T-cell (primary cell): ENCODE measurements around the gene DCTN2. TPM values are rescaled to one million over a fixed set of nuclear protein-coding genes. Genes with fewer than 3 reads are reported as not detected.

ENCODE experiments used
- ATAC-seq, 4 experiments: fragments of 200-7000 bp in 3 of 4; fragments of 150-1000 bp in 1 of 4; cut with Tn5 transposase; replicated peaks in 1 of 4; 1 replicate in 3 of 4; 2 replicates in 1 of 4; pipeline ENCODE4 v1.10.0; 2021; ENCODE audit warnings: moderate library complexity in 3 of 4, mild to moderate bottlenecking in 2 of 4, moderate number of reproducible peaks in 1 of 4
- CTCF ChIA-PET, 2 donors: fragments of 300-600 bp; sonication (Branson Sonifier 250); formaldehyde crosslinking; loops; one replicate each; lab custom pipeline; 2022; ENCODE audit warnings: antibody characterized with exemption in 2 of 2; lab: Charles Lee
- POLR2A ChIA-PET, 2 donors: fragments of 300-600 bp; sonication (Branson Sonifier 250); formaldehyde crosslinking; loops; one replicate each; lab custom pipeline; 2022; ENCODE audit warnings: antibody characterized with exemption in 2 of 2; lab: Charles Lee
- DNase-seq, 35 experiments: peaks; one replicate each; pipeline versions ENCODE4 v3.0.0 to v3.0.0-alpha.2; 2013 to 2023
- H3K27ac ChIP-seq: one replicate; pipeline ENCODE4 v1.5.1; 2013; ENCODE audit warnings: low read length
- H3K27me3 ChIP-seq, 2 experiments: replicated peaks in 1 of 2; 1 replicate in 1 of 2; 2 replicates in 1 of 2; pipeline versions ENCODE4 v1.6.1 to v1.7.0; 2013; ENCODE audit warnings: low read length in 1 of 2, mixed read lengths in 1 of 2; ENCODE audit not compliant: control insufficient read depth in 2 of 2, insufficient read depth in 2 of 2; ENCODE audit errors: extremely low read depth in 1 of 2
- H3K36me3 ChIP-seq, 2 donors: 1 replicate in 1 of 2; 2 replicates in 1 of 2; pipeline versions ENCODE4 v1.6.1 to v1.7.0; 2013; ENCODE audit warnings: low read length in 1 of 2; ENCODE audit not compliant: control insufficient read depth in 2 of 2, insufficient read depth in 1 of 2; ENCODE audit errors: extremely low read depth in 1 of 2
- H3K4me1 ChIP-seq, 2 experiments: 1 replicate in 1 of 2; 2 replicates in 1 of 2; pipeline versions ENCODE4 v1.6.1 to v1.7.0; 2013; ENCODE audit warnings: low read length in 2 of 2, mixed read lengths in 1 of 2; ENCODE audit not compliant: insufficient read depth in 2 of 2, control insufficient read depth in 1 of 2; ENCODE audit errors: extremely low read depth in 1 of 2
- H3K4me3 ChIP-seq, 2 donors: 1 replicate in 1 of 2; 2 replicates in 1 of 2; pipeline versions ENCODE4 v1.5.1 to v1.7.0; 2013; ENCODE audit warnings: mild to moderate bottlenecking in 2 of 2, low read length in 1 of 2, moderate library complexity in 1 of 2; ENCODE audit not compliant: control insufficient read depth in 1 of 2; ENCODE audit errors: extremely low read depth in 1 of 2
- H3K9me3 ChIP-seq: 2 replicates; pipeline ENCODE4 v1.7.0; 2013
- H3K27ac Mint-ChIP-seq, 2 donors: one replicate each; pipeline ENCODE4 v1.8.0; 2020 to 2021; ENCODE audit warnings: mild to moderate bottlenecking in 2 of 2, mixed read lengths in 2 of 2
- H3K27me3 Mint-ChIP-seq, 2 donors: one replicate each; pipeline ENCODE4 v1.8.0; 2021 to 2022; ENCODE audit warnings: mixed read lengths in 2 of 2
- H3K36me3 Mint-ChIP-seq: one replicate; pipeline ENCODE4 v1.8.0; 2021; ENCODE audit warnings: mixed read lengths
- H3K4me1 Mint-ChIP-seq, 3 donors: one replicate each; pipeline ENCODE4 v1.8.0; 2020 to 2022; ENCODE audit warnings: mixed read lengths in 3 of 3, mild to moderate bottlenecking in 1 of 3
- H3K4me3 Mint-ChIP-seq, 3 donors: one replicate each; pipeline ENCODE4 v1.8.0; 2020 to 2022; ENCODE audit warnings: mild to moderate bottlenecking in 3 of 3, mixed read lengths in 3 of 3, moderate library complexity in 3 of 3
- H3K9me3 Mint-ChIP-seq, 3 donors: one replicate each; pipeline ENCODE4 v1.8.0; 2020 to 2022; ENCODE audit warnings: mixed read lengths in 3 of 3
- whole genome bisulfite sequencing: methylation state at CpG from one replicate; pipeline ENCODE4 v1.1.5; 2013; ENCODE audit warnings: missing lambda C conversion rate; ENCODE audit not compliant: insufficient coverage; 5-methylcytosine and 5-hydroxymethylcytosine counted together
- total RNA-seq, 35 experiments: library from RNA in 6 of 35; stranded (reverse) in 6 of 35; fragments of 120-200 nt in 1 of 35; gene quantifications; one replicate each; pipeline versions ENCODE4 v1.2.1 to v1.2.4 and lab custom pipeline; 2013 to 2026

Gene DCTN2
- total RNA-seq, 5 donors from 2014 or later (not counting 1 experiment from before 2014, with no cell fraction given) = 60.1 to 81.9 (median 71.5) TPM

GRCh38 chr12:57530396-57531142 lies 16.4 kb downstream of the DCTN2 start:
- Histone ChIP-seq H3K4me1 (peaks cover 0 to 8% of the 10 kb centered on the region in 2 experiments), H3K9me3 (no peaks in the 10 kb centered on the region), H3K36me3 (peaks cover 12 to 90% of the 10 kb centered on the region in 2 donors), H3K27ac (no peak overlapping the region), H3K27me3 (no peaks in the 10 kb centered on the region), H3K4me3 (no peak overlapping the region)
- no CpG with 5 or more reads among the region's 5 CpGs for WGBS
- Mint-ChIP-seq H3K36me3 (peaks cover 52% of the 10 kb centered on the region), H3K9me3 (no peaks in the 10 kb centered on the region), H3K27ac (peak overlapping the region in 1 of 2 donors; percentile 4), H3K27me3 (no peaks in the 10 kb centered on the region), H3K4me1 (peaks cover 2 to 9% (median 3%) of the 10 kb centered on the region in 3 donors), H3K4me3 (no peak overlapping the region)
- POLR2A ChIA-PET = interaction anchor here in 1 of 2 donors (0.6 kb wide), 2 partner anchors 40 to 51 kb away, joined by 6 read pairs; partner anchors contain the start of gene ARHGAP9
- ATAC-seq = no peak
- CTCF ChIA-PET = no interaction called here
- DNase-seq = no peak

GRCh38 chr12:57529831-57530230 lies 17.2 kb downstream of the DCTN2 start:
- DNase-seq = no peak
- no peaks in the 10 kb centered on the region for H3K27me3 Mint-ChIP-seq
- WGBS = 90% methylated on average over 5 of the region's 6 CpGs
- H3K4me1 Mint-ChIP-seq = peaks cover 5 to 12% (median 6%) of the 10 kb centered on the region in 3 donors
- H3K36me3 ChIP-seq = peaks cover 12 to 89% of the 10 kb centered on the region in 2 donors
- no peak overlapping the region for H3K4me3 Mint-ChIP-seq
- peak overlapping the region; percentile 10 to 23 for H3K27ac Mint-ChIP-seq
- no peaks in the 10 kb centered on the region for H3K9me3 Mint-ChIP-seq
- ChIA-PET CTCF (no interaction called here), POLR2A (no interaction called here)
- peaks cover 0 to 13% of the 10 kb centered on the region in 2 experiments for H3K4me1 ChIP-seq
- no peak for ATAC-seq
- no peaks in the 10 kb centered on the region for H3K27me3 ChIP-seq
- H3K9me3 ChIP-seq = no peaks in the 10 kb centered on the region
- peaks cover 46% of the 10 kb centered on the region for H3K36me3 Mint-ChIP-seq
- H3K27ac ChIP-seq = no peak overlapping the region
- no peak overlapping the region for H3K4me3 ChIP-seq

- Histone ChIP-seq H3K4me3 (no peak overlapping the region), H3K4me1 (peaks cover 2 to 21% of the 10 kb centered on the region in 2 experiments), H3K36me3 (peaks cover 12 to 91% of the 10 kb centered on the region in 2 donors), H3K9me3 (no peaks in the 10 kb centered on the region), H3K27me3 (no peaks in the 10 kb centered on the region), H3K27ac (no peak overlapping the region)
- no peaks in the 10 kb centered on the region for H3K27me3 Mint-ChIP-seq
- ATAC-seq (no peak), DNase-seq (no peak)
- H3K36me3 Mint-ChIP-seq = peaks cover 42% of the 10 kb centered on the region
- CTCF ChIA-PET = no interaction called here
- whole genome bisulfite sequencing = 87% methylated on average over 3 of the region's 10 CpGs
- POLR2A ChIA-PET = no interaction called here
- H3K4me3 Mint-ChIP-seq = no peak overlapping the region
- no peaks in the 10 kb centered on the region for H3K9me3 Mint-ChIP-seq
- peaks cover 13 to 20% (median 13%) of the 10 kb centered on the region in 3 donors for H3K4me1 Mint-ChIP-seq
- peak overlapping the region in 1 of 2 donors; percentile 39 for H3K27ac Mint-ChIP-seq
These were observed 18.0 kb downstream of the DCTN2 start for GRCh38 chr12:57528831-57529555.

GRCh38 chr12:57528176-57528575 lies 18.8 kb downstream of the DCTN2 start:
- H3K27ac Mint-ChIP-seq = no peak overlapping the region
- ATAC-seq = no peak
- ChIA-PET POLR2A (no interaction called here), CTCF (no interaction called here)
- no peaks in the 10 kb centered on the region for H3K9me3 ChIP-seq
- no peak overlapping the region for H3K4me3 Mint-ChIP-seq
- peaks cover 8 to 29% of the 10 kb centered on the region in 2 experiments for H3K4me1 ChIP-seq
- no peaks in the 10 kb centered on the region for H3K27me3 ChIP-seq
- DNase-seq = no peak
- peaks cover 12 to 89% of the 10 kb centered on the region in 2 donors for H3K36me3 ChIP-seq
- peaks cover 40% of the 10 kb centered on the region for H3K36me3 Mint-ChIP-seq
- peaks cover 21 to 29% (median 21%) of the 10 kb centered on the region in 3 donors for H3K4me1 Mint-ChIP-seq
- WGBS = no CpG with 5 or more reads among the region's 12 CpGs
- no peaks in the 10 kb centered on the region for H3K9me3 Mint-ChIP-seq
- no peak overlapping the region for H3K27ac ChIP-seq
- no peak overlapping the region for H3K4me3 ChIP-seq
- H3K27me3 Mint-ChIP-seq = no peaks in the 10 kb centered on the region

GRCh38 chr12:57527184-57527583 lies 19.8 kb downstream of the DCTN2 start:
- DNase-seq = no peak
- Histone ChIP-seq H3K27ac (no peak overlapping the region), H3K4me1 (peaks cover 8 to 34% of the 10 kb centered on the region in 2 experiments), H3K27me3 (no peaks in the 10 kb centered on the region), H3K36me3 (peaks cover 12 to 79% of the 10 kb centered on the region in 2 donors), H3K9me3 (no peaks in the 10 kb centered on the region), H3K4me3 (no peak overlapping the region)
- CTCF ChIA-PET = interaction anchor here in 1 of 2 donors (0.6 kb wide), 1 partner anchor 56 kb away, joined by 4 read pairs; no protein-coding TSS in a partner anchor
- WGBS = no CpG with 5 or more reads among the region's 5 CpGs
- Mint-ChIP-seq H3K9me3 (no peaks in the 10 kb centered on the region), H3K27me3 (no peaks in the 10 kb centered on the region), H3K36me3 (peaks cover 32% of the 10 kb centered on the region), H3K4me3 (no peak overlapping the region), H3K4me1 (peaks cover 24 to 33% (median 24%) of the 10 kb centered on the region in 3 donors), H3K27ac (peak overlapping the region in 1 of 2 donors; percentile 16)
- no peak for ATAC-seq
- POLR2A ChIA-PET = interaction anchor here in 1 of 2 donors (0.8 kb wide), 1 partner anchor 19 kb away, joined by 4 read pairs; no protein-coding TSS in a partner anchor

GRCh38 chr12:57526477-57527126 lies 20.4 kb downstream of the DCTN2 start:
- Histone ChIP-seq H3K27me3 (no peaks in the 10 kb centered on the region), H3K9me3 (no peaks in the 10 kb centered on the region), H3K36me3 (peaks cover 7 to 73% of the 10 kb centered on the region in 2 donors), H3K4me1 (peaks cover 13 to 40% of the 10 kb centered on the region in 2 experiments), H3K27ac (no peak overlapping the region), H3K4me3 (no peak overlapping the region)
- ATAC-seq (no peak), DNase-seq (no peak)
- Mint-ChIP-seq H3K4me3 (no peak overlapping the region), H3K9me3 (no peaks in the 10 kb centered on the region), H3K36me3 (peaks cover 26% of the 10 kb centered on the region), H3K27ac (no peak overlapping the region), H3K27me3 (no peaks in the 10 kb centered on the region), H3K4me1 (peaks cover 30 to 39% (median 30%) of the 10 kb centered on the region in 3 donors)
- ChIA-PET POLR2A (interaction anchor here in 1 of 2 donors (0.8 kb wide), 1 partner anchor 19 kb away, joined by 4 read pairs; no protein-coding TSS in a partner anchor), CTCF (interaction anchor here in 1 of 2 donors (0.6 kb wide), 1 partner anchor 15 kb away, joined by 3 read pairs; no protein-coding TSS in a partner anchor)
- 100% methylated on average over 1 of the region's 4 CpGs for WGBS
